DOHH2 (cell line): Measurements from ENCODE around the gene ASB1.

Source experiments
- H3F3A ChIP-seq: fragments of 200-600 bp; sonication (generic), shearing (Covaris generic); 2 replicates; pipeline ENCODE4 v1.6.0; 2016; ENCODE audit warnings: antibody characterized with exemption, mild to moderate bottlenecking; ENCODE audit not compliant: control insufficient read depth, insufficient read depth
- H3K27ac ChIP-seq: fragments of 200-600 bp; sonication (generic); 2 replicates; pipeline ENCODE4 v1.5.1; 2014; ENCODE audit warnings: low read depth, mild to moderate bottlenecking, low read length, moderate library complexity
- H3K27me3 ChIP-seq: fragments of 200-600 bp; sonication (generic); 2 replicates; pipeline ENCODE4 v1.6.1; 2014; ENCODE audit warnings: mild to moderate bottlenecking, low read length, mixed read lengths; ENCODE audit not compliant: control insufficient read depth
- H3K36me3 ChIP-seq: fragments of 200-600 bp; sonication (generic); 2 replicates; pipeline ENCODE4 v1.6.1; 2014; ENCODE audit warnings: mild to moderate bottlenecking, low read length, moderate library complexity, mixed read lengths; ENCODE audit not compliant: control insufficient read depth
- H3K4me1 ChIP-seq: fragments of 200-600 bp; sonication (generic); 2 replicates; pipeline ENCODE4 v1.6.1; 2014; ENCODE audit warnings: mild to moderate bottlenecking, low read length, mixed read lengths; ENCODE audit not compliant: control insufficient read depth
- H3K4me2 ChIP-seq: fragments of 200-600 bp; sonication (generic); 2 replicates; pipeline ENCODE4 v1.6.0; 2014; ENCODE audit warnings: mild to moderate bottlenecking, low read length, moderate library complexity
- H3K4me3 ChIP-seq: fragments of 200-600 bp; sonication (generic); 2 replicates; pipeline ENCODE4 v1.5.1; 2014; ENCODE audit warnings: mild to moderate bottlenecking, low read length, mixed read lengths
- H3K79me2 ChIP-seq: fragments of 200-600 bp; sonication (generic); 2 replicates; pipeline ENCODE4 v1.6.1; 2014; ENCODE audit warnings: mild to moderate bottlenecking, low read length, mixed read lengths; ENCODE audit not compliant: control insufficient read depth
- H3K9me2 ChIP-seq: fragments of 200-600 bp; sonication (generic); replicated peaks from 2 replicates; pipeline ENCODE4 v1.6.1; 2014; ENCODE audit warnings: mild to moderate bottlenecking, low read length, mixed read lengths; ENCODE audit not compliant: control insufficient read depth
- H3K9me3 ChIP-seq: fragments of 200-600 bp; sonication (generic); 2 replicates; pipeline ENCODE4 v1.6.1; 2014; ENCODE audit warnings: antibody characterized with exemption, low read length, mixed read lengths; ENCODE audit not compliant: control insufficient read depth, insufficient read depth
- H4K20me1 ChIP-seq: fragments of 200-600 bp; sonication (generic); 2 replicates; pipeline ENCODE4 v1.6.0; 2014; ENCODE audit warnings: low read depth, mild to moderate bottlenecking, antibody characterized with exemption, low read length, moderate library complexity; ENCODE audit not compliant: control insufficient read depth, insufficient read depth
- EZH2phosphoT487 ChIP-seq: fragments of 200-600 bp; sonication (generic); IDR thresholded peaks from 2 replicates; pipeline ENCODE4 v1.6.1; 2017; ENCODE audit warnings: borderline replicate concordance, mild to moderate bottlenecking, antibody characterized with exemption, low read length, moderate library complexity, mixed read lengths
- TF ChIP-seq, protein P1 (sequence below): fragments of 200-600 bp; sonication (generic); IDR thresholded peaks from one replicate; pipeline ENCODE4 v1.5.1; 2014; ENCODE audit warnings: antibody characterized with exemption, mild to moderate bottlenecking, low read depth, low read length; ENCODE audit not compliant: poor library complexity, severe bottlenecking

ASB1 gene

DNA sequence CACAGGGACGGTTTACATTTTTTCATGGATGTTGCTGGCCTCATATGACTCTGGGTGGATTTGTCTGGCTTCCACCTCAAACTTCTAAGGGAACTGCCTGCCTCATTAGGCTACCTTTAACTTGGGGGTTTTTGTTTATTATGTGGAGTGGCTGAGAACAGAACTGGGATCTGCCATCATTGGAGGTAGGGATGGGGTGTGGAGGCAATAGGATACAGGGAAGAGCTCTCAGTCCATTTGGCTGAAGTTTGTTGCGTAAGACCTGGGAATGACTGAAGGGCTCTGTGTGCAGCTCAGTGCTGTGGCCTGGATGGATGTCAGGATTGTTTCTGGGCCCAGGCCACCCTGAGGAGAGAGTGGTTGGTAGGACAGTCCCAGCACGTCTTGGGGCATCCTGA, 31.2 kb downstream of the ASB1 start:
- H3K79me2 ChIP-seq = no peaks in the 10 kb centered on the region
- no peaks in the 10 kb centered on the region for H3K27me3 ChIP-seq
- no peaks in the 10 kb centered on the region for H3K9me3 ChIP-seq
- H3K4me3 ChIP-seq = no peak overlapping the region
- H4K20me1 ChIP-seq = no peaks in the 10 kb centered on the region
- no peak overlapping the region for H3K27ac ChIP-seq
- peaks cover 1% of the 10 kb centered on the region for H3K4me1 ChIP-seq
- H3F3A ChIP-seq = no peaks in the 10 kb centered on the region
- H3K36me3 ChIP-seq = no peaks in the 10 kb centered on the region
- H3K9me2 ChIP-seq = no peaks in the 10 kb centered on the region
- TF ChIP-seq, protein P1, sequence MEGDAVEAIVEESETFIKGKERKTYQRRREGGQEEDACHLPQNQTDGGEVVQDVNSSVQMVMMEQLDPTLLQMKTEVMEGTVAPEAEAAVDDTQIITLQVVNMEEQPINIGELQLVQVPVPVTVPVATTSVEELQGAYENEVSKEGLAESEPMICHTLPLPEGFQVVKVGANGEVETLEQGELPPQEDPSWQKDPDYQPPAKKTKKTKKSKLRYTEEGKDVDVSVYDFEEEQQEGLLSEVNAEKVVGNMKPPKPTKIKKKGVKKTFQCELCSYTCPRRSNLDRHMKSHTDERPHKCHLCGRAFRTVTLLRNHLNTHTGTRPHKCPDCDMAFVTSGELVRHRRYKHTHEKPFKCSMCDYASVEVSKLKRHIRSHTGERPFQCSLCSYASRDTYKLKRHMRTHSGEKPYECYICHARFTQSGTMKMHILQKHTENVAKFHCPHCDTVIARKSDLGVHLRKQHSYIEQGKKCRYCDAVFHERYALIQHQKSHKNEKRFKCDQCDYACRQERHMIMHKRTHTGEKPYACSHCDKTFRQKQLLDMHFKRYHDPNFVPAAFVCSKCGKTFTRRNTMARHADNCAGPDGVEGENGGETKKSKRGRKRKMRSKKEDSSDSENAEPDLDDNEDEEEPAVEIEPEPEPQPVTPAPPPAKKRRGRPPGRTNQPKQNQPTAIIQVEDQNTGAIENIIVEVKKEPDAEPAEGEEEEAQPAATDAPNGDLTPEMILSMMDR = no peak
- no peak for TF ChIP-seq EZH2phosphoT487
- no peak overlapping the region for H3K4me2 ChIP-seq

DNA sequence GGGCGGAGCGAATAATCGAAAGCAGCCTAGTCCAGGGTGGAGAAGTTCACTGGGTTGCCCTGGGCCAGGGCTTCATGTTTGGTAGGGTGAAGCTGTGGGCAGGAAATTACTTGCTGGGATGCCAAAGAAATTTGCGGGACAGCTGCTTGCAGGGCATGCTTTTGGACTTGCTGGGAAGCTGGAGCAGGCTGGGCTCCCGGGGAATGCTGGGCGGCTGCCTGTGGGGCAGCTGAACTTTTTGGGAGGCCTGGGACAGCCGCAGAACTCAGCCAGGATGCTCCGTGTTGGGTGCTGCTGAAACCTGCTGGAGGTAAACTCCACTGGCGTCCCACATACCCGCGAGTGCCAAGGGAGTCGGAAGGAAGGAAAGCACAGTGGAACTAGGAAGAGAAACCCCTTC, 31.9 kb downstream of the ASB1 start:
- Histone ChIP-seq H3K4me1 (peaks cover 5% of the 10 kb centered on the region), H3K4me3 (no peak overlapping the region), H3K36me3 (no peaks in the 10 kb centered on the region), H3K79me2 (no peaks in the 10 kb centered on the region), H3K9me3 (no peaks in the 10 kb centered on the region), H3K27me3 (no peaks in the 10 kb centered on the region), H3K27ac (no peak overlapping the region), H4K20me1 (no peaks in the 10 kb centered on the region), H3F3A (no peaks in the 10 kb centered on the region), H3K9me2 (no peaks in the 10 kb centered on the region), H3K4me2 (no peak overlapping the region)
- TF ChIP-seq, protein P1 = no peak

- Histone ChIP-seq H3K9me2 (no peaks in the 10 kb centered on the region), H3K9me3 (no peaks in the 10 kb centered on the region), H3K27ac (no peak overlapping the region), H3K36me3 (no peaks in the 10 kb centered on the region), H3F3A (no peaks in the 10 kb centered on the region), H3K4me2 (no peak overlapping the region), H4K20me1 (no peaks in the 10 kb centered on the region), H3K4me3 (no peak overlapping the region), H3K79me2 (no peaks in the 10 kb centered on the region), H3K27me3 (no peaks in the 10 kb centered on the region), H3K4me1 (peaks cover 5% of the 10 kb centered on the region)
- no peak for TF ChIP-seq EZH2phosphoT487
- TF ChIP-seq, protein P1 = no peak
Measured at GRCh38 chr2:238459081-238459629, 32.4 kb downstream of the ASB1 start.
